T-helper 17 cell (primary cell): Measurements from ENCODE around the gene HUWE1. TPM values are rescaled to one million over a fixed set of nuclear protein-coding genes. Genes with fewer than 3 reads are reported as not detected.
"Not testable (repeated sequence)": the region's sequence is repeated elsewhere in the genome, so short reads cannot be mapped to it uniquely, and the experiment has no call there.

ENCODE experiments used
- ATAC-seq: fragments of 150-1000 bp; cut with Tn5 transposase; 2 replicates; pipeline ENCODE4 v1.10.0; 2021; ENCODE audit warnings: mild to moderate bottlenecking, moderate library complexity
- DNase-seq, 3 donors: peaks; one replicate each; pipeline versions ENCODE4 v3.0.0 to v3.0.0-alpha.2; 2020 to 2021
- H3K9me3 ChIP-seq: one replicate; pipeline ENCODE4 v1.7.0; 2013; ENCODE audit warnings: low read length, mild to moderate bottlenecking; ENCODE audit not compliant: control insufficient read depth, poor library complexity, severe bottlenecking
- H3K27ac Mint-ChIP-seq: one replicate; pipeline ENCODE4 v1.8.0; 2022; ENCODE audit warnings: mild to moderate bottlenecking, moderate library complexity, mixed read lengths
- H3K27me3 Mint-ChIP-seq: one replicate; pipeline ENCODE4 v1.8.0; 2022; ENCODE audit warnings: mixed read lengths
- H3K36me3 Mint-ChIP-seq: one replicate; pipeline ENCODE4 v1.8.0; 2022; ENCODE audit warnings: low read depth, mixed read lengths
- H3K4me1 Mint-ChIP-seq: one replicate; pipeline ENCODE4 v1.8.0; 2022; ENCODE audit warnings: mild to moderate bottlenecking, mixed read lengths
- H3K4me3 Mint-ChIP-seq: one replicate; pipeline ENCODE4 v1.8.0; 2022; ENCODE audit warnings: mild to moderate bottlenecking, moderate library complexity, mixed read lengths
- total RNA-seq, 4 donors: library from RNA in 2 of 4; stranded (reverse) in 2 of 4; gene quantifications; one replicate each; pipeline ENCODE4 v1.2.3 and lab custom pipeline; 2022 to 2026

Gene HUWE1
- total RNA-seq, 2 donors from 2014 or later, result 211 to 214 TPM

- no peaks in the 10 kb centered on the region for H3K9me3 ChIP-seq
- Mint-ChIP-seq H3K4me1 (peaks cover 2% of the 10 kb centered on the region), H3K4me3 (no peak overlapping the region), H3K27ac (no peak overlapping the region), H3K27me3 (no peaks in the 10 kb centered on the region), H3K36me3 (no peaks in the 10 kb centered on the region)
- ATAC-seq (no peak), DNase-seq (no peak)
Observed at GRCh38 chrX:53580742-53581504, 105.6 kb downstream of the HUWE1 start.

GRCh38 chrX:53571494-53571893, 115.0 kb downstream of the HUWE1 start:
- ATAC-seq, result no peak

GRCh38 chrX:53563324-53563723, 123.2 kb downstream of the HUWE1 start:
- H3K36me3 Mint-ChIP-seq, result peaks cover 6% of the 10 kb centered on the region
- no peak overlapping the region for H3K4me3 Mint-ChIP-seq
- H3K9me3 ChIP-seq, result no peaks in the 10 kb centered on the region
- DNase-seq (no peak), ATAC-seq (no peak)
- H3K4me1 Mint-ChIP-seq, result no peaks in the 10 kb centered on the region
- H3K27ac Mint-ChIP-seq, result no peak overlapping the region
- no peaks in the 10 kb centered on the region for H3K27me3 Mint-ChIP-seq

More at GRCh38 chrX:53571494-53571893, 115.0 kb downstream of the HUWE1 start:
- Mint-ChIP-seq H3K36me3 (peaks cover 9% of the 10 kb centered on the region), H3K27me3 (no peaks in the 10 kb centered on the region), H3K27ac (no peak overlapping the region), H3K4me1 (peaks cover 1% of the 10 kb centered on the region), H3K4me3 (no peak overlapping the region)
- DNase-seq, result no peak
- H3K9me3 ChIP-seq, result no peaks in the 10 kb centered on the region

GRCh38 chrX:53561912-53562311, 124.6 kb downstream of the HUWE1 start:
- H3K27me3 Mint-ChIP-seq, result no peaks in the 10 kb centered on the region
- H3K4me1 Mint-ChIP-seq, result no peaks in the 10 kb centered on the region
- no peak overlapping the region for H3K27ac Mint-ChIP-seq
- no peak overlapping the region for H3K4me3 Mint-ChIP-seq
- no peak for DNase-seq
- no peak for ATAC-seq
- peaks cover 4% of the 10 kb centered on the region for H3K36me3 Mint-ChIP-seq
- H3K9me3 ChIP-seq, result no peaks in the 10 kb centered on the region

- no peaks in the 10 kb centered on the region for H3K9me3 ChIP-seq
- Mint-ChIP-seq H3K27me3 (no peaks in the 10 kb centered on the region), H3K4me1 (no peaks in the 10 kb centered on the region), H3K27ac (peak overlapping the region; percentile 39), H3K4me3 (no peak overlapping the region), H3K36me3 (no peaks in the 10 kb centered on the region)
- ATAC-seq (no peak), DNase-seq (no peak)
Observed at GRCh38 chrX:53558646-53559045, 127.9 kb downstream of the HUWE1 start.

- Mint-ChIP-seq H3K27me3 (no peaks in the 10 kb centered on the region), H3K27ac (peak overlapping the region; percentile 16), H3K4me3 (no peak overlapping the region), H3K4me1 (no peaks in the 10 kb centered on the region), H3K36me3 (no peaks in the 10 kb centered on the region)
- no peaks in the 10 kb centered on the region for H3K9me3 ChIP-seq
- no peak for ATAC-seq
- no peak for DNase-seq
Observed at GRCh38 chrX:53556868-53557267, 129.7 kb downstream of the HUWE1 start.

GRCh38 chrX:53550756-53551463, 135.6 kb downstream of the HUWE1 start:
- H3K9me3 ChIP-seq, result no peaks in the 10 kb centered on the region
- DNase-seq (no peak), ATAC-seq (no peak)
- no peaks in the 10 kb centered on the region for H3K36me3 Mint-ChIP-seq
- H3K27ac Mint-ChIP-seq, result peak overlapping the region; percentile 6
- H3K27me3 Mint-ChIP-seq, result no peaks in the 10 kb centered on the region
- no peaks in the 10 kb centered on the region for H3K4me1 Mint-ChIP-seq
- H3K4me3 Mint-ChIP-seq, result no peak overlapping the region

GRCh38 chrX:53547668-53548067, 138.9 kb downstream of the HUWE1 start:
- ATAC-seq (no peak), DNase-seq (no peak)
- H3K9me3 ChIP-seq, result no peaks in the 10 kb centered on the region
- Mint-ChIP-seq H3K27me3 (no peaks in the 10 kb centered on the region), H3K27ac (no peak overlapping the region), H3K4me3 (no peak overlapping the region), H3K36me3 (no peaks in the 10 kb centered on the region), H3K4me1 (no peaks in the 10 kb centered on the region)

GRCh38 chrX:53544936-53545335, 141.6 kb downstream of the HUWE1 start:
- no peak for DNase-seq
- H3K36me3 Mint-ChIP-seq, result no peaks in the 10 kb centered on the region
- H3K9me3 ChIP-seq, result no peaks in the 10 kb centered on the region
- H3K4me1 Mint-ChIP-seq, result no peaks in the 10 kb centered on the region
- no peak overlapping the region for H3K4me3 Mint-ChIP-seq
- no peaks in the 10 kb centered on the region for H3K27me3 Mint-ChIP-seq
- no peak overlapping the region for H3K27ac Mint-ChIP-seq
- no peak for ATAC-seq

GRCh38 chrX:53538781-53539180, 147.7 kb downstream of the HUWE1 start:
- no peaks in the 10 kb centered on the region for H3K9me3 ChIP-seq
- H3K4me1 Mint-ChIP-seq, result no peaks in the 10 kb centered on the region
- no peak overlapping the region for H3K4me3 Mint-ChIP-seq
- no peaks in the 10 kb centered on the region for H3K27me3 Mint-ChIP-seq
- H3K36me3 Mint-ChIP-seq, result peaks cover 4% of the 10 kb centered on the region
- ATAC-seq, result no peak
- H3K27ac Mint-ChIP-seq, result no peak overlapping the region
- DNase-seq, result no peak

- H3K4me1 Mint-ChIP-seq, H3K27me3 Mint-ChIP-seq, ATAC-seq, DNase-seq, H3K9me3 ChIP-seq, H3K36me3 Mint-ChIP-seq: not testable (repeated sequence)
- Mint-ChIP-seq H3K27ac (peak overlapping the region; percentile 49), H3K4me3 (peak overlapping the region; percentile 73)
Observed at GRCh38 chrX:53531255-53531966, 155.1 kb downstream of the HUWE1 start.

- no peaks in the 10 kb centered on the region for H3K4me1 Mint-ChIP-seq
- ATAC-seq, result no peak
- no peak for DNase-seq
- no peaks in the 10 kb centered on the region for H3K27me3 Mint-ChIP-seq
- H3K36me3 Mint-ChIP-seq, result no peaks in the 10 kb centered on the region
- H3K4me3 Mint-ChIP-seq, result no peak overlapping the region
- no peaks in the 10 kb centered on the region for H3K9me3 ChIP-seq
- no peak overlapping the region for H3K27ac Mint-ChIP-seq
Observed at GRCh38 chrX:53526999-53527398, 159.5 kb downstream of the HUWE1 start.

- DNase-seq, result no peak
- H3K27me3 Mint-ChIP-seq, result peaks cover 5% of the 10 kb centered on the region
- ATAC-seq, result no peak
- H3K4me1 Mint-ChIP-seq, result no peaks in the 10 kb centered on the region
- H3K9me3 ChIP-seq, result no peaks in the 10 kb centered on the region
- H3K4me3 Mint-ChIP-seq, result no peak overlapping the region
- no peak overlapping the region for H3K27ac Mint-ChIP-seq
- H3K36me3 Mint-ChIP-seq, result no peaks in the 10 kb centered on the region
Observed at GRCh38 chrX:53511322-53511721, 175.2 kb downstream of the HUWE1 start.
